Endothelial cell of umbilical vein (primary cell): ENCODE data around the gene NKG7. TPM values are rescaled to one million over a fixed set of nuclear protein-coding genes. Genes with fewer than 3 reads are reported as not detected.

Experiments used
- BruUV-seq: library from RNA; stranded (reverse); fragments of 400-500 nt; replicated peaks from 2 replicates; lab custom pipeline; 2021; lab: Mats Ljungman, UMichigan
- CTCF ChIA-PET: fragments of 300-600, 350-600 bp; sonication (Branson Sonifier 250); formaldehyde crosslinking; loops from one replicate; lab custom pipeline; 2021; ENCODE audit warnings: antibody characterized with exemption, inconsistent platforms; lab: Charles Lee
- POLR2A ChIA-PET: fragments of 300-600, 350-600 bp; sonication (Branson Sonifier 250); formaldehyde crosslinking; loops from one replicate; lab custom pipeline; 2021; ENCODE audit warnings: antibody characterized with exemption, inconsistent platforms; lab: Charles Lee
- DNase-seq: peaks from one replicate; pipeline ENCODE4 v3.0.0-alpha.2; 2011; ENCODE audit warnings: low read depth, low spot score
- FAIRE-seq: peaks from 2 replicates; lab custom pipeline; 2011; peaks lifted over from hg19 to GRCh38; lab: Jason Lieb, UNC
- H2AFZ ChIP-seq: 2 replicates; pipeline ENCODE4 v1.6.0; 2012; ENCODE audit warnings: low read depth, low read length, control low read depth, inconsistent platforms
- H3K27ac ChIP-seq: 2 replicates; pipeline ENCODE4 v1.5.1; 2011; ENCODE audit warnings: low read depth, mild to moderate bottlenecking, control low read depth, low read length, moderate library complexity; ENCODE audit not compliant: insufficient read depth
- H3K27me3 ChIP-seq, 2 experiments: 2 replicates each; pipeline versions ENCODE4 v1.6.0 to v1.6.1; 2011; ENCODE audit warnings: low read length in 2 of 2, mixed read lengths in 1 of 2; ENCODE audit not compliant: control insufficient read depth in 2 of 2, insufficient read depth in 2 of 2
- H3K36me3 ChIP-seq, 2 experiments: 2 replicates in 1 of 2; 3 replicates in 1 of 2; pipeline ENCODE4 v1.5.1; 2011; ENCODE audit warnings: low read length in 2 of 2, mild to moderate bottlenecking in 1 of 2, moderate library complexity in 1 of 2; ENCODE audit not compliant: control insufficient read depth in 2 of 2, insufficient read depth in 2 of 2; ENCODE audit errors: extremely low read depth in 1 of 2
- H3K4me1 ChIP-seq: 3 replicates; pipeline ENCODE4 v1.5.1; 2011; ENCODE audit warnings: mild to moderate bottlenecking, low read length; ENCODE audit not compliant: control insufficient read depth, insufficient read depth; ENCODE audit errors: extremely low read depth
- H3K4me2 ChIP-seq: 2 replicates; pipeline ENCODE4 v1.6.1; 2011; ENCODE audit warnings: low read length, control low read depth, mixed read lengths; ENCODE audit not compliant: insufficient read depth
- H3K4me3 ChIP-seq, 3 experiments: fragments of 200-600 bp in 1 of 3; sonication (generic), shearing (Covaris generic) in 1 of 3; replicated peaks in 1 of 3; 2 replicates each; pipeline ENCODE4 v1.5.1; 2011 to 2016; ENCODE audit warnings: control low read depth in 3 of 3, low read length in 3 of 3, mild to moderate bottlenecking in 2 of 3, inconsistent platforms in 1 of 3, low read depth in 1 of 3, moderate library complexity in 1 of 3; ENCODE audit not compliant: insufficient read depth in 1 of 3
- H3K79me2 ChIP-seq: 2 replicates; pipeline ENCODE4 v1.6.0; 2012; ENCODE audit warnings: low read length, inconsistent platforms; ENCODE audit not compliant: control insufficient read depth, insufficient read depth
- H3K9ac ChIP-seq: replicated peaks from 2 replicates; pipeline ENCODE3; 2011; ENCODE audit warnings: low read length, control low read depth; ENCODE audit not compliant: insufficient read depth; ENCODE audit errors: extremely low read depth
- H3K9me1 ChIP-seq: replicated peaks from 3 replicates; pipeline ENCODE4 v1.6.0; 2011; ENCODE audit warnings: mild to moderate bottlenecking, low read length; ENCODE audit not compliant: control insufficient read depth, insufficient read depth; ENCODE audit errors: extremely low read depth
- H3K9me3 ChIP-seq: replicated peaks from 2 replicates; pipeline ENCODE4 v1.5.1; 2012; ENCODE audit warnings: low read length, inconsistent platforms; ENCODE audit not compliant: control insufficient read depth, insufficient read depth
- H4K20me1 ChIP-seq: replicated peaks from 2 replicates; pipeline ENCODE3; 2011; ENCODE audit warnings: mild to moderate bottlenecking, low read length; ENCODE audit not compliant: control insufficient read depth, insufficient read depth; ENCODE audit errors: extremely low read depth
- CTCF ChIP-seq, 2 donors: IDR thresholded peaks; 1 replicate in 1 of 2; 2 replicates in 1 of 2; pipeline ENCODE4 v1.5.1; 2011; ENCODE audit warnings: low read length in 2 of 2, mild to moderate bottlenecking in 2 of 2, moderate library complexity in 2 of 2, control low read depth in 1 of 2, inconsistent platforms in 1 of 2, low read depth in 1 of 2; ENCODE audit not compliant: insufficient read depth in 1 of 2; ENCODE audit errors: extremely low read depth in 1 of 2
- EZH2 ChIP-seq: IDR thresholded peaks from 2 replicates; pipeline ENCODE4 v1.6.1; 2012; ENCODE audit warnings: borderline replicate concordance, low read depth, mild to moderate bottlenecking, moderate library complexity, low read length, inconsistent platforms; ENCODE audit not compliant: severe bottlenecking
- GATA2 ChIP-seq: IDR thresholded peaks from 2 replicates; pipeline ENCODE4 v1.7.0; 2011; ENCODE audit warnings: low read depth, mild to moderate bottlenecking, moderate library complexity, mixed read lengths, low read length; ENCODE audit not compliant: insufficient read length, insufficient read depth
- JUN ChIP-seq: IDR thresholded peaks from 2 replicates; pipeline ENCODE4 v1.6.1; 2011; ENCODE audit warnings: borderline replicate concordance, low read depth; ENCODE audit not compliant: insufficient read length, insufficient read depth
- MYC ChIP-seq: IDR thresholded peaks from one replicate; pipeline ENCODE4 v1.6.1; 2011; ENCODE audit warnings: mild to moderate bottlenecking, low read depth, low read length
- POLR2A ChIP-seq: IDR thresholded peaks from 2 replicates; pipeline ENCODE4 v1.6.1; 2012; ENCODE audit warnings: low read depth, mild to moderate bottlenecking, control low read depth, low read length
- POLR2AphosphoS5 ChIP-seq: IDR thresholded peaks from 2 replicates; pipeline ENCODE4 v1.6.1; 2012; ENCODE audit warnings: low read depth, mild to moderate bottlenecking, control low read depth, low read length, moderate library complexity; ENCODE audit not compliant: insufficient read depth
- dilution Hi-C: fragments of 300-500 bp; cut with MboI; formaldehyde crosslinking; loops from one replicate; pipeline ENCODE4 v1.15.0; 2019; ENCODE audit warnings: low sequenced_read_pairs; ENCODE audit not compliant: extremely low pct_ligation_motif_present
- intact Hi-C: fragments of 100-400 bp; cut with micrococcal nuclease; formaldehyde crosslinking; loops from one replicate; pipeline ENCODE4 v1.10.0; 2022
- polyA plus RNA-seq, 4 experiments: library from polyadenylated mRNA; depleted of rRNA in 3 of 4; stranded (reverse) in 3 of 4; unstranded in 1 of 4; fragments of >200 nt; gene quantifications; 2 replicates each; pipeline versions ENCODE4 v1.2.1 to v1.2.3, GENCODE V29; 2011 to 2012; ENCODE audit warnings: missing spikeins in 1 of 4
- total RNA-seq: library from RNA; stranded (reverse); gene quantifications from 2 replicates; pipeline ENCODE4 v1.2.3, GENCODE V29; 2021

Gene NKG7
- total and polyA plus RNA-seq, 2 donors (not counting 3 experiments of a cell fraction or from before 2014, with no cell fraction given), result not detected

- H3K4me3 ChIP-seq, result no peak overlapping the region
- DNase-seq (no peak), FAIRE-seq (no peak)
- no peaks in the 10 kb centered on the region for H3K9me3 ChIP-seq
- POLR2A ChIA-PET, result no interaction called here
- dilution Hi-C loops (no loop called here), intact Hi-C loops (no loop called here)
- BruUV-seq, result no TSS peak
- peaks cover 5% of the 10 kb centered on the region for H3K79me2 ChIP-seq
- no peaks in the 10 kb centered on the region for H3K36me3 ChIP-seq
- H3K9me1 ChIP-seq, result no peaks in the 10 kb centered on the region
- no peaks in the 10 kb centered on the region for H3K27me3 ChIP-seq
- H3K4me2 ChIP-seq, result no peak overlapping the region
- CTCF ChIA-PET, result no interaction called here
- no peaks in the 10 kb centered on the region for H4K20me1 ChIP-seq
- H3K9ac ChIP-seq, result no peak overlapping the region
- no peak for TF ChIP-seq CTCF (IDR thresholded peaks at IDR 0.05; ENCODE audit: extremely low read depth in 1 of 2, insufficient read depth in 1 of 2, low read depth in 1 of 2, low read length in 2 of 2)
- no peak for TF ChIP-seq JUN
- TF ChIP-seq POLR2AphosphoS5, result no peak
- no peak for TF ChIP-seq GATA2
- TF ChIP-seq POLR2A, result no peak
- no peak for TF ChIP-seq EZH2
- TF ChIP-seq MYC, result no peak
- H2AFZ ChIP-seq, result no peak overlapping the region
- no peak overlapping the region for H3K27ac ChIP-seq
- peaks cover 11% of the 10 kb centered on the region for H3K4me1 ChIP-seq
Observed at GRCh38 chr19:51370230-51370629, 2.2 kb downstream of the NKG7 start.
